ENCODE measurements around the gene MEGF11.

Gene MEGF11

DNA sequence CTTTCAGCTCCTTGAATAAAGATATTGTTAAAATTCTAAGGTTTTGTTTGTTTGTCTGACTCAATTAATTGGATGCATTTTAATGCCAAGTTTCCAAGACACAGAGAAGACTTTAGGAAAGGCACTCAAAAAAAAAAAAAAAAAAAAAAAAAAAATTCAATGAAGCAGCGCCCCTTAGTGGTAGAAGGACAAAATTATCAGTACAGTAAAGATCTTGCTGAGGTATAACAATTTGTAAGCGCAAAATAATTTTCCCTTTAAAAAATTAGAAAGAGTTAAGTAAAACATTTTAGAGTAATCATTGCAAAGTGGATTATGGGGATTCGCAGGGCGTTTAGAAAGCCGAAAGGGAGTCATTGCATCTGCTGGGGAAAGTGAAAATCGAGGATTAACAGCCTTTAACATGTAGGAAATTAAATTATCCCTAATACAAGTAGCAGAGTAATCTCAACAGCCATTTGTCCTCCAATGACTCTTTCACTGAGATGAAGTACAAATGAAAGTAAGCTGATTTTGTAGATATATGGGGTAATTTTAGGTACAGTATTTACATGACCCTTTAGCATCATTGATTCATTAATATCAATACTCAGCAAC is 34.0 kb upstream of the MEGF11 start:
- Histone ChIP-seq H3K9me3 (ENCODE audit: insufficient read depth, low read length) (no peaks in the 10 kb centered on the region), H3K9ac (ENCODE audit: low read length) (no peak overlapping the region), H3K4me3 (ENCODE audit: insufficient read depth, low read length, poor library complexity, severe bottlenecking) (no peak overlapping the region), H3K36me3 (ENCODE audit: low read length) (no peaks in the 10 kb centered on the region), H3K9me2 (replicated peaks; ENCODE audit: insufficient read depth, low read length) (no peaks in the 10 kb centered on the region), H3K27me3 (ENCODE audit: low read length) (no peaks in the 10 kb centered on the region), H3F3A (ENCODE audit: insufficient read depth) (no peaks in the 10 kb centered on the region; the same call in 1 of the 2 replicates), H3K79me2 (ENCODE audit: insufficient read depth, low read length) (no peaks in the 10 kb centered on the region), H4K20me1 (ENCODE audit: low read depth, low read length) (no peaks in the 10 kb centered on the region), H2AFZ (ENCODE audit: low read depth, low read length, severe bottlenecking) (no peak overlapping the region), H3K27ac (ENCODE audit: low read depth, low read length) (no peak overlapping the region), H3K4me2 (ENCODE audit: low read depth, low read length, poor library complexity, severe bottlenecking) (no peak overlapping the region)
- TF ChIP-seq, protein P1, sequence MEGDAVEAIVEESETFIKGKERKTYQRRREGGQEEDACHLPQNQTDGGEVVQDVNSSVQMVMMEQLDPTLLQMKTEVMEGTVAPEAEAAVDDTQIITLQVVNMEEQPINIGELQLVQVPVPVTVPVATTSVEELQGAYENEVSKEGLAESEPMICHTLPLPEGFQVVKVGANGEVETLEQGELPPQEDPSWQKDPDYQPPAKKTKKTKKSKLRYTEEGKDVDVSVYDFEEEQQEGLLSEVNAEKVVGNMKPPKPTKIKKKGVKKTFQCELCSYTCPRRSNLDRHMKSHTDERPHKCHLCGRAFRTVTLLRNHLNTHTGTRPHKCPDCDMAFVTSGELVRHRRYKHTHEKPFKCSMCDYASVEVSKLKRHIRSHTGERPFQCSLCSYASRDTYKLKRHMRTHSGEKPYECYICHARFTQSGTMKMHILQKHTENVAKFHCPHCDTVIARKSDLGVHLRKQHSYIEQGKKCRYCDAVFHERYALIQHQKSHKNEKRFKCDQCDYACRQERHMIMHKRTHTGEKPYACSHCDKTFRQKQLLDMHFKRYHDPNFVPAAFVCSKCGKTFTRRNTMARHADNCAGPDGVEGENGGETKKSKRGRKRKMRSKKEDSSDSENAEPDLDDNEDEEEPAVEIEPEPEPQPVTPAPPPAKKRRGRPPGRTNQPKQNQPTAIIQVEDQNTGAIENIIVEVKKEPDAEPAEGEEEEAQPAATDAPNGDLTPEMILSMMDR (IDR thresholded peaks at IDR 0.05; ENCODE audit: insufficient read depth, low read length, poor library complexity, severe bottlenecking): peak; percentile 71
- no peak for TF ChIP-seq EZH2phosphoT487 (conservative IDR thresholded peaks at IDR 0.05; ENCODE audit: low read length)

DNA sequence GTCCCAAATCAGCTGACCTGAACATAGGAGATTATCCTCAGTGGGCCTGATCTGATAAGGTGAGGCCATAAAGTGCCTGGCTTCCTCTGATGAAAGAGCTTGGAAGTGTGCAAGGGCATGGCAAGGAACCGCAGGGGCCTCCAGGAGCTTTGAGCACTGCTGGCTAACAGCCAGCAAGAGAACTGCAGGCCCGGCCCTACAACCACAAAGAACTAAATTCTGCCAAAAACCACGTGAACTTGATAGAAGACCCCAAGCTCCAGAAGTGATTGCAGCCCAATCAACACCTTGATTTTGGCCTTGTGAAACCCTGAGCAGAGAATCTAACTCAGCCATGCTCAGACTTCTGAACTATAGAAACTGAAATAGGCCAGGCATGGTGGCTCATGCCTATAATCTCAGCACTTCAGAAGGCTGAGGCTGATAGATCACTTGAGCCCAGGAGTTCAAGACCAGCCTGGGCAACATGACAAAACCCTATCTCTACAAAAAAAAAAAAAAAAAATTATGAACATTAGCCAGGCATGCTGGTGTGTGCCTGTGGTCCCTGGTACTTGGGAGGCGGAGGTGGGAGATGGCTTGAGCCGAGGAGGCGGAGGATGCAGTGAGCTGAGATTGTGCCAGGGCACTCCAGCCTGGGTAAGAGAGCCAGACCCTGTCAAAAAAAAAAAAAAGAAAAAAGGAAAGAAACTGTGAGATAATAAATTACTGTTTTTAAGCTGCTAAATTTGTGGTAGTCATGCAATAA is 32.2 kb upstream of the MEGF11 start:
- TF ChIP-seq, protein P1 (IDR thresholded peaks at IDR 0.05; ENCODE audit: insufficient read depth, low read length, poor library complexity, severe bottlenecking): no peak
- TF ChIP-seq EZH2phosphoT487 (conservative IDR thresholded peaks at IDR 0.05; ENCODE audit: low read length): no peak
- no peaks in the 10 kb centered on the region for H4K20me1 ChIP-seq (ENCODE audit: low read depth, low read length)
- no peak overlapping the region for H3K9ac ChIP-seq (ENCODE audit: low read length)
- no peaks in the 10 kb centered on the region; the same call in 1 of the 2 replicates for H3F3A ChIP-seq (ENCODE audit: insufficient read depth)
- no peaks in the 10 kb centered on the region for H3K27me3 ChIP-seq (ENCODE audit: low read length)
- no peak overlapping the region for H2AFZ ChIP-seq (ENCODE audit: low read depth, low read length, severe bottlenecking)
- no peaks in the 10 kb centered on the region for H3K9me3 ChIP-seq (ENCODE audit: insufficient read depth, low read length)
- H3K27ac ChIP-seq (ENCODE audit: low read depth, low read length): no peak overlapping the region
- H3K4me3 ChIP-seq (ENCODE audit: insufficient read depth, low read length, poor library complexity, severe bottlenecking): no peak overlapping the region
- no peak overlapping the region for H3K4me2 ChIP-seq (ENCODE audit: low read depth, low read length, poor library complexity, severe bottlenecking)
- no peaks in the 10 kb centered on the region for H3K79me2 ChIP-seq (ENCODE audit: insufficient read depth, low read length)
- H3K9me2 ChIP-seq (replicated peaks; ENCODE audit: insufficient read depth, low read length): no peaks in the 10 kb centered on the region
- no peaks in the 10 kb centered on the region for H3K36me3 ChIP-seq (ENCODE audit: low read length)

- no peak overlapping the region for H3K4me2 ChIP-seq (ENCODE audit: low read depth, low read length, poor library complexity, severe bottlenecking)
- H2AFZ ChIP-seq (ENCODE audit: low read depth, low read length, severe bottlenecking): no peak overlapping the region
- H3K9me2 ChIP-seq (replicated peaks; ENCODE audit: insufficient read depth, low read length): no peaks in the 10 kb centered on the region
- no peak overlapping the region for H3K4me3 ChIP-seq (ENCODE audit: insufficient read depth, low read length, poor library complexity, severe bottlenecking)
- H3K27ac ChIP-seq (ENCODE audit: low read depth, low read length): no peak overlapping the region
- no peaks in the 10 kb centered on the region; the same call in 1 of the 2 replicates for H3F3A ChIP-seq (ENCODE audit: insufficient read depth)
- no peaks in the 10 kb centered on the region for H3K79me2 ChIP-seq (ENCODE audit: insufficient read depth, low read length)
- H3K9me3 ChIP-seq (ENCODE audit: insufficient read depth, low read length): no peaks in the 10 kb centered on the region
- no peak overlapping the region for H3K9ac ChIP-seq (ENCODE audit: low read length)
- no peak for TF ChIP-seq EZH2phosphoT487 (conservative IDR thresholded peaks at IDR 0.05; ENCODE audit: low read length)
- TF ChIP-seq, protein P1 (IDR thresholded peaks at IDR 0.05; ENCODE audit: insufficient read depth, low read length, poor library complexity, severe bottlenecking): no peak
- H3K36me3 ChIP-seq (ENCODE audit: low read length): no peaks in the 10 kb centered on the region
- H3K27me3 ChIP-seq (ENCODE audit: low read length): no peaks in the 10 kb centered on the region
- no peaks in the 10 kb centered on the region for H4K20me1 ChIP-seq (ENCODE audit: low read depth, low read length)
These were observed 30.7 kb upstream of the MEGF11 start for GRCh38 chr15:66284271-66284670.
